GM19452 (cell line): ENCODE data around the gene KRTAP19-3.
"Not testable (repeated sequence)": the region's sequence is repeated elsewhere in the genome, so short reads cannot be mapped to it uniquely, and the experiment has no call there.

Experiments used
- ATAC-seq: cut with Tn5 transposase; IDR thresholded peaks from one replicate; pipeline ENCODE4 v1.9.1; 2021; ENCODE audit not compliant: unreplicated experiment

The KRTAP19-3 gene

GRCh38 chr21:30491963-30492428 lies at the start of gene KRTAP19-3:
Gene KRTAP19-3 (minus strand): TSS chr21:30492013. CDS start chr21:30491957, 56 bp downstream.
- no peak for ATAC-seq

- no peak for ATAC-seq
Measured at GRCh38 chr21:30518876-30519275, 27.1 kb upstream of the KRTAP19-3 start.

GRCh38 chr21:30515681-30516080 lies 23.9 kb upstream of the KRTAP19-3 start:
- no peak for ATAC-seq

- not testable (repeated sequence) for ATAC-seq
Measured at GRCh38 chr21:30505621-30506205, 13.9 kb upstream of the KRTAP19-3 start.

- ATAC-seq = no peak
Measured at GRCh38 chr21:30502041-30502440, 10.2 kb upstream of the KRTAP19-3 start, which contains the start of gene KRTAP19-5. Gene KRTAP19-5 (minus strand): TSS chr21:30502141. CDS start chr21:30502090, 51 bp downstream.

GRCh38 chr21:30497065-30497464 lies 5.3 kb upstream of the KRTAP19-3 start, which contains the start of gene KRTAP19-4:
Gene KRTAP19-4 (minus strand): TSS chr21:30497165. CDS start chr21:30497110, 55 bp downstream.
- no peak for ATAC-seq

- no peak for ATAC-seq
Measured at GRCh38 chr21:30487336-30487735, 4.5 kb downstream of the KRTAP19-3 start, which contains the start of gene KRTAP19-2. Gene KRTAP19-2 (minus strand): TSS chr21:30487436. CDS start chr21:30487348, 88 bp downstream.

GRCh38 chr21:30486180-30486579 lies 5.6 kb downstream of the KRTAP19-3 start:
- no peak for ATAC-seq

GRCh38 chr21:30482130-30482529 lies 9.7 kb downstream of the KRTAP19-3 start:
- no peak for ATAC-seq

GRCh38 chr21:30480145-30480544 lies 11.7 kb downstream of the KRTAP19-3 start, which contains the start of gene KRTAP19-1:
Gene KRTAP19-1 (minus strand): TSS chr21:30480367. CDS start chr21:30480317, 50 bp downstream.
- ATAC-seq = no peak

GRCh38 chr21:30479259-30479658 lies 12.6 kb downstream of the KRTAP19-3 start:
- no peak for ATAC-seq

- no peak for ATAC-seq
Measured at GRCh38 chr21:30478004-30478403, 13.8 kb downstream of the KRTAP19-3 start.

- ATAC-seq = no peak
Measured at GRCh38 chr21:30468900-30469714, 22.7 kb downstream of the KRTAP19-3 start.

- ATAC-seq = no peak
Measured at GRCh38 chr21:30463713-30464112, 28.1 kb downstream of the KRTAP19-3 start.

GRCh38 chr21:30448514-30448913 lies 43.3 kb downstream of the KRTAP19-3 start:
- ATAC-seq = no peak

- no peak for ATAC-seq
Measured at GRCh38 chr21:30447056-30447455, 44.8 kb downstream of the KRTAP19-3 start.

- ATAC-seq = no peak
Measured at GRCh38 chr21:30444204-30444603, 47.6 kb downstream of the KRTAP19-3 start.

- no peak for ATAC-seq
Measured at GRCh38 chr21:30443226-30443625, 48.6 kb downstream of the KRTAP19-3 start.
